Hematopoietic multipotent progenitor cell (in vitro differentiated cells): ENCODE data around the gene LAMP2. TPM values are rescaled to one million over a fixed set of nuclear protein-coding genes. Genes with fewer than 3 reads are reported as not detected.

Source experiments
- small RNA-seq: library from RNA; depleted of rRNA; stranded (forward); fragments of <200 nt; gene quantifications from one replicate; pipeline ENCODE3, GENCODE V24; 2012
- total RNA-seq: library from RNA; depleted of rRNA; stranded (reverse); fragments of >200 nt; gene quantifications from one replicate; pipeline ENCODE4 v1.2.3, GENCODE V29; 2012

LAMP2 gene
- total RNA-seq, 1 donor, result 135 TPM

Small RNA genes within 50 kb of the gene (small RNA-seq; reads per million reads assigned to genes)
- not detected for gene RNU7-37P

Other genes with a start within 250 kb of the LAMP2 start
- 10.8 TPM for gene ZBTB33, start 218.5 kb downstream of the LAMP2 start, total RNA-seq
- gene TMEM255A, start 157.8 kb downstream of the LAMP2 start, total RNA-seq, result not detected
- not detected for gene ATP1B4, start 107.2 kb downstream of the LAMP2 start, total RNA-seq
- gene CUL4B, start 91.7 kb upstream of the LAMP2 start, total RNA-seq, result 8.1 TPM
- gene MCTS1, start 134.8 kb upstream of the LAMP2 start, total RNA-seq, result 7.3 TPM
- gene C1GALT1C1, start 160.8 kb upstream of the LAMP2 start, total RNA-seq, result 7.5 TPM